HG03354 (cell line): Measurements from ENCODE around the gene HS6ST2.

Source experiments
- ATAC-seq: cut with Tn5 transposase; IDR thresholded peaks from one replicate; pipeline ENCODE4 v1.9.1; 2021; ENCODE audit warnings: mild to moderate bottlenecking; ENCODE audit not compliant: unreplicated experiment, poor library complexity, severe bottlenecking

HS6ST2 gene

GRCh38 chrX:132810964-132811712 lies 147.3 kb downstream of the HS6ST2 start:
- no peak for ATAC-seq

DNA sequence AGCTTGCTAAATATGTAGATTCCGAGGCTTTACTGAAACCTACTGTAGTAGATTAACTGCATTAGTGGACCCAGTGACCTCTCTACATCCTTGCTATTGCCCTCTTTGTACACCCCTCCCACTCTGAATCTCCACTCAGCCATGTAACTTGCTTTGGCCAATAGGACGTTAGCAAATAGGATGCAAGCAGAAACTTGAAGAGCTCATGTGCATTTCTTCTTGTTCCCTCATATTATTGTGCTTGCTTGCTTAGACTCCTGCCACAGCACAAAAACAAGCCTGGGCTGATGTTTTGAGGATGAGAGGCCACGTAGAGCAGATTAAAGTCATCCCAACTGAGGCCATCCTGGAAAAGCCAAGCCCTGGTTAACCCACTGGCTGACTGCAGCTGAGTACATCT lies 147.9 kb downstream of the HS6ST2 start:
- ATAC-seq: no peak

DNA sequence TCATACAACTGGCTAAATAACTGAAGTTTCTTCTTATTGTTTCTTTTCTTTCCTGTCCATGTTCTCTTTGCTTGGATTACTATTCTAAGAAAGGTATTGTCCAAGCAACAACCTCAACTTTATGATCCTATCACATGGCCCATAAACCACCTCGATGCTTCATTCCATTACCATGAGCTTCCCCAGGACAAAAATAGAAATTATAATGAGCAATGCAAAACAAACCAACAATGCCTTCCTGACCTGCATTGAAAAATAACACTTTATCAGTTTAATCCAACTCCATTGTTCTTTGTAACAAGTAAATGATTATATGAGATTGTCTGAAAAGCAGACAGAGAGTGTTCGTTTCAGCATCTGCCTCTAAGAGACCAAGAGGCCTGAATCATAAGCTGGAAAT lies 148.8 kb downstream of the HS6ST2 start:
- no peak for ATAC-seq

DNA sequence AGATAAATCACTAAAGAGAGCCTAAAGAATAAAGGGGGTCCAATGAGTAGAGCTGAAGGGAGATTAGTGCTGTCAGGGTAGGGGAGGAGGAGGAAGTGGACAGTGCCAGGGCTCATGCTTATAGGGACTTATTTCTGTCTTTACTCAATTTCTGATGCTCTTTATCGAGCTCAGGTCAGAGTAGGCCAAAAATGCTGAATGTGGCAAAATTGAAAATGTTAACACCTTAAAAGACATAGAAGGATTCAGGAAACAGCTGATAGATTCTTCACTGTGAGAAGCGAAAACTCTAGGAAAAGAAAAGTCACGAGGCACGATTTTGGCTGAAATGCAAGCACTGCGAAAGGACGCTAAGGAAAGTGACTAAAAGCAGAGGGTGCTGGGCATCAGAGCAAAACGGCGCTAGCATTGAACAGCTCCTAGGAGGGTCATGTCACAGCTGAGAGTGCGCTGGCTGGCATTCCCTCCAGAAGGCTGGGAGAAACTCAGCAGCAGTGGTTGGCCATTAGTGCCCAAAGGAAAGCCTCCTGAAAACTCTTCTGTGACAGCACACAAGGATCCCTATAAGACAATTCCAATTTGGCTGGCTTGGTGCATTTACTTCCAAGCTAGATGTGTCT lies 150.9 kb downstream of the HS6ST2 start:
- ATAC-seq: no peak

GRCh38 chrX:132802033-132802432 lies 156.4 kb downstream of the HS6ST2 start:
- no peak for ATAC-seq

DNA sequence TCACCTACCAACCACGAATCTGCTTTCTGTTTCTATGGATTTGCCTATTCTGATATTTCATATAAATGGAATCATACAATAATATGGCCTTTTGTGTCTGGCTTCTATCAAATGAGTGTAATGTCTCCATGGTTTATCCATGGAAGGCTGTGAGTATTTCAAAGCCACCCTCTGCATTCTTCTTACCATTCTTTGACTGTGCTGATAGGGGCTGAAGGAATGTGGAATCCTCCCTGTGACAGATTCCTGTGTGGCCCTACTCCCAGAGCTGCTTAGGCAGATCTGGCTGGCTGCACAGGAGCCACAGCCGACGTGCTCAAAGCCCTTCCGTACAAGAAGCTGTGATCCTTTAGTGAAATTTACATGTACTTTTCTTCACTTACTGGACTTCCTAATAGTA lies 163.2 kb downstream of the HS6ST2 start:
- ATAC-seq: no peak

DNA sequence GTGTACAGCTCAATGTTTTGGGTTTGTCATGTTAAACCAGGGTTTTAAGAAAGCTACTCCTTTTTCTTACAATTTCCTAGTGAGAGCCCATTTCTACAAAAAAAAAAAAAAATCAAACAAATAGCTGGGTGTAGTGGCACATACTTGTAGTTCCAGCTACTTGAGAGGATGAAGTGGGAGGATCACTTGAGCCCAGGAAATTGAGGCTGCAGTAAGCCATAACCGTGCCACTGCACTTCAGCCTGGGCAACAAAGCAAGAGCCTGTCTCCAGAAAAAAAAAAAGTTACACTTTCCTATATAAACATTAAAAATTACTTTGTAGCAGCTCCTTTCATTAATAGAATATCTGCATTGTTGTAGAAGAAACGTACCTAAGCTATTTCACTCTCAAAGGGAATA lies 166.7 kb downstream of the HS6ST2 start:
- ATAC-seq: no peak

DNA sequence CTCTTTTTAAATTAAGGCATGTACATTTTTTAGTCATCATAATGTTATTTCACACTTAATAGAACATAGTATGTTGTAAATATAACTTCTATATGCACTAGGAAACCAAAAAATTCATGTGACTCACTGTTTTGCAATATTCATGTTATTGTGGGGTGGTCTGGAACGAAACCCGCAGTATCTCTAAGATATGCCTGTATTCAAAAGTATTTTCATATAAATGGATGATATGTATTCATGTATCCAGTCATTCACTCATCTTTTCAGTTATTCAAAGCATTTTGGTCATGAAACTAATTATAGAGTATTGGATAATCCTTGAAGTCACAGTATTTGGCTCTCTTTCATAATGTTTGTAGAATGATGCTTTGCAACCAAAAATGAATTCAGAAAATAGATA lies 168.1 kb downstream of the HS6ST2 start:
- no peak for ATAC-seq

DNA sequence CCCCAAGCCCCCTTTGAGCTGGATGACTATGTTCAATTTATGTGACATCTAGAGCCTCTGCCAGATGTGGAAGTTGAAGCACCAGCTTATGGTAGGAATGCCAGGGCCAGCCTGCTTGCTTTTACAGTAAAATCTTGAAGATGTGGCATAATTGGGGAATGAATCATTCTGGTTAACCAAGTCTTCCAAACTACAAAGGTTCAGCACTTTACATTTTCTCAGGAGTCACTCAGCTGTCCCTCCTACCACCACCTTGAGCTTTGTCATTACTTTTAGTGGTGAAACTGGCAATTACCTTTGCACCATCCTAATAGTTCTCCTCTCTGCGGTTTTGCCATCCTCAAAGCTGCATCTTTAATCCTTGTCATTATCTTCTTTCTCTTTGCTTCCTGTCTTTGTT lies 172.2 kb downstream of the HS6ST2 start:
- ATAC-seq: no peak

- ATAC-seq: no peak
Observed at GRCh38 chrX:132778917-132779316, 179.5 kb downstream of the HS6ST2 start.

DNA sequence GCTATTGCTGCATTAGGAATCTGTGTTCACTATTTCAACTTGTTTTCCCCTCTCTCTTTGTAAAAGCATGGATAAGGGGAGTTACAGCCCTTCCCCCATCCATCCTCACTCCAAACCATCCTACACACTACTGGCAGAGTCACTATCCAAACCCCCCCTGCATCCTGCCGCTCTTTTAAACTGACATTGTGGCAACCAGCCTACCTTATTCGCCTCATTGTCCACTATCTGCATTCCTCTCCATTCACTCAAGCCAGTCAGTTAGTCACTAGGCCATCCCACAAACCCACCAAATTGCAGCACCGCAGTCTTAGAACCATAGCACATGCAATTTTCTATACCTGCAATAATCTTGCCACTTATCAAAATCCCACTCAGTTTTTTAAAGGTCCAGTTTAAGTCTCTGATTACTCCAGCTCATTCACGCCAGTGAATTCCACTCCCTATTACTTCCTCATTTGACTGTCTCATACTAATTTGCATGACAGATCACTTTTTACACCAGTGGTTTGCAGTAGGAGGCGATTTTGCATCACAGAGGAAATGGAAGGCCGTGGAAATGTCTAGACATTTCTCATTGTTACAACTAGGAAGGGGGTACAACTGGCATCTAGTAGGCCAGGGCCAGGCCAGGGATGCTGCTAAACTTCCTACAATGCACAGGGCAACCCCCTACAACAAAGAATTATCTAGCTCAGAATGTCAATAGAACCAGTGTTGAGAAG lies 181.8 kb downstream of the HS6ST2 start:
- ATAC-seq: peak; percentile 66

GRCh38 chrX:132775263-132775823 lies 183.1 kb downstream of the HS6ST2 start:
- ATAC-seq: no peak

- ATAC-seq: no peak
Observed at GRCh38 chrX:132774010-132774714, 184.3 kb downstream of the HS6ST2 start.

GRCh38 chrX:132769609-132770008 lies 188.8 kb downstream of the HS6ST2 start:
- no peak for ATAC-seq

GRCh38 chrX:132766452-132766851 lies 192.0 kb downstream of the HS6ST2 start:
- no peak for ATAC-seq

GRCh38 chrX:132763528-132763927 lies 194.9 kb downstream of the HS6ST2 start:
- ATAC-seq: no peak

- ATAC-seq: no peak
Observed at GRCh38 chrX:132758759-132759158, 199.7 kb downstream of the HS6ST2 start.

- no peak for ATAC-seq
Observed at GRCh38 chrX:132757066-132757623, 201.3 kb downstream of the HS6ST2 start.

DNA sequence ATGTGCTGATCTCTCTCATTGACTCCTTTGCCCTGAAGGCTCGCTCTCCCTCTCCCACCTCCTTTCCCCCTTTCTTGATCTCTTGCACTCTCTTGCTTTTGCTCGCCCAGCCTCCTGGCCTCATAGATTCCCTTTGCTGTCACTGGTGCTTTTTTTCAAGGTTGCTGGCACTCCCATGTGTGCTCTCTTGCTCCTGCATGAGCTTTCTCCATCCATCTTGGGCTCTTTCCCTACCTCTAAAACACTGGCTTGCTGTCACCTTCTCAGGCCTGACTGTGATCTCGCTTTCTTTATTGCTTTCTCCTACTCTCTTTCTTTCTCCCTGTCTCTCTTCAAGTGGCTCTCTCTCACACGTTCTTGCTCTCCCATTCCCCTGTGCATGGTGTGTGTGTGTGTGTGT lies 202.0 kb downstream of the HS6ST2 start:
- no peak for ATAC-seq
